H9 (cell line): Measurements from ENCODE around the gene RASGRP3. TPM values are rescaled to one million over a fixed set of nuclear protein-coding genes. Genes with fewer than 3 reads are reported as not detected.

Experiments used
- DNase-seq: peaks from one replicate; pipeline ENCODE4 v3.0.0-alpha.2; 2017
- H2AFZ ChIP-seq: one replicate; pipeline ENCODE4 v1.6.1; 2013; ENCODE audit warnings: mild to moderate bottlenecking, low read length, control low read depth, moderate library complexity
- H2AK5ac ChIP-seq: 2 replicates; pipeline ENCODE4 v1.6.1; 2013; ENCODE audit warnings: low read length, control low read depth, mixed read lengths; ENCODE audit not compliant: insufficient read length
- H2BK120ac ChIP-seq: one replicate; pipeline ENCODE4 v1.6.1; 2013; ENCODE audit warnings: low read depth, mild to moderate bottlenecking, low read length, control low read depth, inconsistent platforms; ENCODE audit not compliant: poor library complexity, severe bottlenecking
- H2BK12ac ChIP-seq: 2 replicates; pipeline ENCODE4 v1.6.1; 2013; ENCODE audit warnings: low read length, control low read depth, mixed read lengths, low read depth; ENCODE audit not compliant: insufficient read length
- H2BK15ac ChIP-seq: 2 replicates; pipeline ENCODE4 v1.6.1; 2013; ENCODE audit warnings: low read depth, low read length, control low read depth
- H2BK20ac ChIP-seq: one replicate; pipeline ENCODE4 v1.6.1; 2013; ENCODE audit warnings: low read depth, mild to moderate bottlenecking, low read length, control low read depth, inconsistent platforms; ENCODE audit not compliant: poor library complexity, severe bottlenecking
- H2BK5ac ChIP-seq: 2 replicates; pipeline ENCODE4 v1.6.1; 2013; ENCODE audit warnings: low read length, control low read depth, mixed read lengths; ENCODE audit not compliant: insufficient read length
- H3K14ac ChIP-seq: 2 replicates; pipeline ENCODE4 v1.6.1; 2013; ENCODE audit warnings: low read length, control low read depth; ENCODE audit not compliant: insufficient read depth
- H3K18ac ChIP-seq: 2 replicates; pipeline ENCODE4 v1.6.1; 2013; ENCODE audit warnings: low read depth, mild to moderate bottlenecking, mixed read lengths, low read length, control low read depth; ENCODE audit not compliant: insufficient read length
- H3K23ac ChIP-seq: 2 replicates; pipeline ENCODE4 v1.6.1; 2013; ENCODE audit warnings: low read length, control low read depth, mixed read lengths, low read depth; ENCODE audit not compliant: insufficient read length
- H3K23me2 ChIP-seq: 2 replicates; pipeline ENCODE4 v1.6.1; 2013; ENCODE audit warnings: low read depth, mild to moderate bottlenecking, mixed read lengths, low read length, control low read depth; ENCODE audit not compliant: insufficient read length, poor library complexity, severe bottlenecking
- H3K27ac ChIP-seq: 2 replicates; pipeline ENCODE4 v1.5.1; 2013; ENCODE audit warnings: low read length, control low read depth, mixed read lengths, low read depth; ENCODE audit not compliant: insufficient read length
- H3K27me3 ChIP-seq: 2 replicates; pipeline ENCODE4 v1.6.1; 2013; ENCODE audit warnings: low read length, control low read depth, inconsistent platforms; ENCODE audit not compliant: insufficient read depth
- H3K4ac ChIP-seq: 2 replicates; pipeline ENCODE4 v1.6.1; 2013; ENCODE audit warnings: low read depth, mild to moderate bottlenecking, control low read depth, inconsistent platforms, low read length, moderate library complexity
- H3K4me1 ChIP-seq: 2 replicates; pipeline ENCODE4 v1.6.1; 2013; ENCODE audit warnings: low read length, control low read depth, inconsistent platforms; ENCODE audit not compliant: insufficient read depth
- H3K4me2 ChIP-seq: 2 replicates; pipeline ENCODE4 v1.6.1; 2013; ENCODE audit warnings: low read length, control low read depth, mixed read lengths; ENCODE audit not compliant: insufficient read length, insufficient read depth
- H3K56ac ChIP-seq: 2 replicates; pipeline ENCODE4 v1.6.1; 2013; ENCODE audit warnings: low read depth, mild to moderate bottlenecking, mixed read lengths, low read length, control low read depth; ENCODE audit not compliant: insufficient read length
- H3K79me1 ChIP-seq: 2 replicates; pipeline ENCODE4 v1.6.1; 2013; ENCODE audit warnings: low read depth, mild to moderate bottlenecking, moderate library complexity, low read length, control low read depth, inconsistent platforms; ENCODE audit not compliant: insufficient read depth, poor library complexity, severe bottlenecking
- H3K79me2 ChIP-seq: 2 replicates; pipeline ENCODE4 v1.6.1; 2013; ENCODE audit warnings: low read length, control low read depth, inconsistent platforms; ENCODE audit not compliant: insufficient read depth
- H3K9ac ChIP-seq: 2 replicates; pipeline ENCODE4 v1.6.1; 2013; ENCODE audit warnings: low read length, control low read depth, mixed read lengths; ENCODE audit not compliant: insufficient read length; ENCODE audit errors: extremely low read depth
- H3K9me3 ChIP-seq: one replicate; pipeline ENCODE4 v1.6.1; 2013; ENCODE audit warnings: low read depth, low read length, inconsistent platforms; ENCODE audit not compliant: control insufficient read depth
- H3T11ph ChIP-seq: one replicate; pipeline ENCODE4 v1.6.1; 2013; ENCODE audit warnings: mild to moderate bottlenecking, low read length, control low read depth, inconsistent platforms
- H4K20me1 ChIP-seq: one replicate; pipeline ENCODE4 v1.6.1; 2013; ENCODE audit not compliant: control insufficient read depth, insufficient read length, insufficient read depth
- H4K5ac ChIP-seq: 2 replicates; pipeline ENCODE4 v1.6.1; 2013; ENCODE audit warnings: low read depth, mild to moderate bottlenecking, mixed read lengths, low read length, control low read depth; ENCODE audit not compliant: insufficient read length
- H4K8ac ChIP-seq: replicated peaks from 2 replicates; pipeline ENCODE4 v1.6.1; 2013; ENCODE audit warnings: low read length, control low read depth, mixed read lengths, low read depth; ENCODE audit not compliant: insufficient read length
- H4K91ac ChIP-seq: 2 replicates; pipeline ENCODE4 v1.6.1; 2013; ENCODE audit warnings: low read depth, mild to moderate bottlenecking, moderate library complexity, mixed read lengths, low read length, control low read depth; ENCODE audit not compliant: insufficient read length
- H3K27ac Mint-ChIP-seq, 3 experiments: 2 replicates in 2 of 3; 3 replicates in 1 of 3; pipeline ENCODE4 v1.8.0; 2020 to 2021; ENCODE audit warnings: mixed read lengths in 3 of 3, mild to moderate bottlenecking in 1 of 3, moderate library complexity in 1 of 3
- H3K27me3 Mint-ChIP-seq: 2 replicates; pipeline ENCODE4 v1.8.0; 2021; ENCODE audit warnings: low read depth, mild to moderate bottlenecking, moderate library complexity, mixed read lengths
- H3K36me3 Mint-ChIP-seq, 3 experiments: 2 replicates in 2 of 3; 3 replicates in 1 of 3; pipeline ENCODE4 v1.8.0; 2020 to 2021; ENCODE audit warnings: low read depth in 3 of 3, mixed read lengths in 3 of 3; ENCODE audit not compliant: insufficient read depth in 1 of 3
- H3K4me1 Mint-ChIP-seq, 2 experiments: 2 replicates each; pipeline ENCODE4 v1.8.0; 2020; ENCODE audit warnings: mixed read lengths in 2 of 2
- H3K4me3 Mint-ChIP-seq, 2 experiments: 2 replicates in 1 of 2; 3 replicates in 1 of 2; pipeline ENCODE4 v1.8.0; 2020 to 2021; ENCODE audit warnings: mild to moderate bottlenecking in 2 of 2, mixed read lengths in 2 of 2, moderate library complexity in 1 of 2
- H3K9me3 Mint-ChIP-seq, 2 experiments: 2 replicates in 1 of 2; 3 replicates in 1 of 2; pipeline ENCODE4 v1.8.0; 2020; ENCODE audit warnings: mild to moderate bottlenecking in 2 of 2, mixed read lengths in 2 of 2, moderate library complexity in 1 of 2
- CTCF ChIP-seq: fragments of 200-600 bp; sonication (generic); conservative IDR thresholded peaks from 3 replicates; pipeline ENCODE4 v1.8.0; 2021; ENCODE audit warnings: antibody characterized with exemption, mild to moderate bottlenecking
- WGBS: extraction: QIAGEN DNeasy Blood & Tissue Kit; methylation state at CpG from one replicate; pipeline ENCODE4 v1.1.7; 2013; ENCODE audit warnings: missing lambda C conversion rate, low lambda C conversion rate, mixed read lengths; ENCODE audit not compliant: insufficient read length; ENCODE audit errors: extremely low coverage; 5-methylcytosine and 5-hydroxymethylcytosine counted together
- total RNA-seq: library from RNA; stranded (reverse); gene quantifications from 2 replicates; pipeline ENCODE4 v1.2.1, GENCODE V29; 2021

Gene RASGRP3
- total RNA-seq, 1 experiment from 2014 or later: not detected

GRCh38 chr2:33598561-33599174, 122.2 kb downstream of the RASGRP3 start:
- peaks cover 11 to 16% (median 16%) of the 10 kb centered on the region in 3 experiments; a peak in 6 of 7 replicates for H3K36me3 Mint-ChIP-seq
- Histone ChIP-seq H3K56ac (no peak overlapping the region), H3K9me3 (no peaks in the 10 kb centered on the region), H4K20me1 (no peaks in the 10 kb centered on the region), H3K9ac (peak overlapping the region; percentile 64), H3K4me2 (peak overlapping the region; percentile 91), H3K79me1 (peaks cover 2% of the 10 kb centered on the region), H4K5ac (no peak overlapping the region), H3T11ph (no peak overlapping the region), H2BK5ac (no peak overlapping the region), H3K23ac (no peak overlapping the region), H2BK20ac (no peak overlapping the region), H2AFZ (no peak overlapping the region), H2BK15ac (no peak overlapping the region), H3K27ac (no peak overlapping the region), H3K79me2 (peaks cover 7% of the 10 kb centered on the region; the same call in 1 of the 2 replicates), H2BK120ac (no peak overlapping the region), H2AK5ac (no peak overlapping the region), H3K4me1 (peaks cover 3% of the 10 kb centered on the region; the same call in 1 of the 2 replicates), H3K27me3 (no peaks in the 10 kb centered on the region), H2BK12ac (no peak overlapping the region), H3K18ac (peak overlapping the region; percentile 35), H3K23me2 (peaks cover 11% of the 10 kb centered on the region), H3K4ac (no peak overlapping the region), H4K8ac (no peak overlapping the region), H3K14ac (no peak overlapping the region), H4K91ac (no peak overlapping the region)
- H3K4me3 Mint-ChIP-seq: peak overlapping the region; percentile 96 to 98
- no CpG with 5 or more reads among the region's 23 CpGs for WGBS
- peak overlapping the region; percentile 93 to 99 (median 98); a peak in 6 of 7 replicates for H3K27ac Mint-ChIP-seq
- no peak for TF ChIP-seq CTCF
- H3K4me1 Mint-ChIP-seq: peaks cover 33 to 36% of the 10 kb centered on the region in 2 experiments
- H3K27me3 Mint-ChIP-seq: no peaks in the 10 kb centered on the region
- no peaks in the 10 kb centered on the region; a peak in 1 of 5 replicates for H3K9me3 Mint-ChIP-seq
- DNase-seq: peak; percentile 41
